Activated CD8-positive, alpha-beta T cell treated with anti-CD3 and anti-CD28 coated beads for 36 hours (primary cell): Measurements from ENCODE around the gene PLEKHM3. TPM values are rescaled to one million over a fixed set of nuclear protein-coding genes. Genes with fewer than 3 reads are reported as not detected.

Experiments used
- ATAC-seq: fragments of 200-7000 bp; cut with Tn5 transposase; one replicate; pipeline ENCODE4 v1.10.0; 2021; ENCODE audit warnings: mild to moderate bottlenecking, moderate library complexity
- CTCF ChIA-PET: fragments of 350-600 bp; sonication (Branson Sonifier 250); formaldehyde crosslinking; loops from one replicate; lab custom pipeline; 2021; ENCODE audit warnings: antibody characterized with exemption; lab: Charles Lee
- POLR2A ChIA-PET: fragments of 350-600 bp; sonication (Branson Sonifier 250); formaldehyde crosslinking; loops from one replicate; lab custom pipeline; 2021; ENCODE audit warnings: antibody characterized with exemption; lab: Charles Lee
- DNase-seq: peaks from one replicate; pipeline ENCODE4 v3.0.0-alpha.2; 2020
- H3K27ac Mint-ChIP-seq: one replicate; pipeline ENCODE4 v1.8.0; 2021; ENCODE audit warnings: mild to moderate bottlenecking, mixed read lengths
- H3K27me3 Mint-ChIP-seq: one replicate; pipeline ENCODE4 v1.8.0; 2021; ENCODE audit warnings: mixed read lengths
- H3K36me3 Mint-ChIP-seq: one replicate; pipeline ENCODE4 v1.8.0; 2021; ENCODE audit warnings: low read depth, mixed read lengths
- H3K4me1 Mint-ChIP-seq: one replicate; pipeline ENCODE4 v1.8.0; 2021; ENCODE audit warnings: low read depth, mixed read lengths
- H3K4me3 Mint-ChIP-seq: one replicate; pipeline ENCODE4 v1.8.0; 2021; ENCODE audit warnings: mild to moderate bottlenecking, moderate library complexity, mixed read lengths
- H3K9me3 Mint-ChIP-seq: one replicate; pipeline ENCODE4 v1.8.0; 2021; ENCODE audit warnings: mixed read lengths
- intact Hi-C: fragments of 100-400 bp; cut with micrococcal nuclease; formaldehyde crosslinking; loops from one replicate; pipeline ENCODE4 v1.10.0; 2022
- total RNA-seq, 2 experiments: library from RNA; stranded (reverse); gene quantifications; one replicate each; pipeline ENCODE4 v1.2.3, GENCODE V29; 2021
- TF ChIP-seq, protein P1 (sequence below): fragments of 200-600 bp; IDR thresholded peaks from one replicate; pipeline ENCODE4 v1.8.0; 2022; ENCODE audit warnings: antibody characterized with exemption, mild to moderate bottlenecking

PLEKHM3 gene
- total RNA-seq, 2 experiments from 2014 or later: 4.5 to 4.7 TPM

DNA sequence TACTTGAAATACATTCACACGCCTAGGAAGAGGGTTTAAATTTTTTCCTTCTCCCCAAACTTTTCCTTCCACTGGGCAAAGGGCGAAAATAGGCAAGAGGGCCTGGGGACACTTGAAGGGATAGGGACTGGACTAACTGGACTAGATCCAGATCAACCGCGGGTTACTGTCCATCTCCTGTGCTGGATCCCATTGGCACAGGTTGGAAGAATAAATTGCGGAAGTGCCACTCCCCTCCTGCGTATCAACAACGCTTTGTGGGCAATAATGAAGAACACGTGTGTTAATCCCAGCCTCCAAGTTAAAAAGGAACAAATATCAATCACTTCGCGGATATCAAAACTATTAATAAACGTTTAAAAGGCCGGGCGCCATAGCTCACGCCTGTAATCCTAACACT, 253.9 kb downstream of the PLEKHM3 start:
- intact Hi-C loops: no loop called here
- ChIA-PET CTCF (no interaction called here), POLR2A (no interaction called here)
- Mint-ChIP-seq H3K27ac (no peak overlapping the region), H3K4me1 (peaks cover 24% of the 10 kb centered on the region), H3K36me3 (peaks cover 8% of the 10 kb centered on the region), H3K4me3 (no peak overlapping the region), H3K9me3 (peaks cover 3% of the 10 kb centered on the region), H3K27me3 (peaks cover 25% of the 10 kb centered on the region)
- TF ChIP-seq, protein P1, sequence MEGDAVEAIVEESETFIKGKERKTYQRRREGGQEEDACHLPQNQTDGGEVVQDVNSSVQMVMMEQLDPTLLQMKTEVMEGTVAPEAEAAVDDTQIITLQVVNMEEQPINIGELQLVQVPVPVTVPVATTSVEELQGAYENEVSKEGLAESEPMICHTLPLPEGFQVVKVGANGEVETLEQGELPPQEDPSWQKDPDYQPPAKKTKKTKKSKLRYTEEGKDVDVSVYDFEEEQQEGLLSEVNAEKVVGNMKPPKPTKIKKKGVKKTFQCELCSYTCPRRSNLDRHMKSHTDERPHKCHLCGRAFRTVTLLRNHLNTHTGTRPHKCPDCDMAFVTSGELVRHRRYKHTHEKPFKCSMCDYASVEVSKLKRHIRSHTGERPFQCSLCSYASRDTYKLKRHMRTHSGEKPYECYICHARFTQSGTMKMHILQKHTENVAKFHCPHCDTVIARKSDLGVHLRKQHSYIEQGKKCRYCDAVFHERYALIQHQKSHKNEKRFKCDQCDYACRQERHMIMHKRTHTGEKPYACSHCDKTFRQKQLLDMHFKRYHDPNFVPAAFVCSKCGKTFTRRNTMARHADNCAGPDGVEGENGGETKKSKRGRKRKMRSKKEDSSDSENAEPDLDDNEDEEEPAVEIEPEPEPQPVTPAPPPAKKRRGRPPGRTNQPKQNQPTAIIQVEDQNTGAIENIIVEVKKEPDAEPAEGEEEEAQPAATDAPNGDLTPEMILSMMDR: no peak
- no peak for DNase-seq
- ATAC-seq: no peak

Other genes with a start within 250 kb of the PLEKHM3 start
- gene CRYGD, start 99.0 kb upstream of the PLEKHM3 start, total RNA-seq: not detected
- not detected for gene CRYGC, start 104.3 kb upstream of the PLEKHM3 start, total RNA-seq
- gene CRYGB, start 120.6 kb upstream of the PLEKHM3 start, total RNA-seq: not detected
- gene CRYGA, start 138.1 kb upstream of the PLEKHM3 start, total RNA-seq: not detected
- not detected for gene C2orf80, start 164.5 kb upstream of the PLEKHM3 start, total RNA-seq
- gene IDH1, start 229.5 kb upstream of the PLEKHM3 start, total RNA-seq: 10 to 100 TPM; 19.0 to 19.7 TPM
- gene PIKFYVE, start 240.7 kb upstream of the PLEKHM3 start, total RNA-seq: 10 to 100 TPM; 16.4 to 16.9 TPM